HG02571 (cell line): ENCODE results near the gene SCML1.
"Not testable (repeated sequence)": the region's sequence is repeated elsewhere in the genome, so short reads cannot be mapped to it uniquely, and the experiment has no call there.

Source experiments
- ATAC-seq: cut with Tn5 transposase; IDR thresholded peaks from one replicate; pipeline ENCODE4 v1.9.1; 2021; ENCODE audit warnings: mild to moderate bottlenecking, moderate library complexity; ENCODE audit not compliant: unreplicated experiment

The SCML1 gene

GRCh38 chrX:17737986-17738713 is 857 bp downstream of the SCML1 start:
- no peak for ATAC-seq

DNA sequence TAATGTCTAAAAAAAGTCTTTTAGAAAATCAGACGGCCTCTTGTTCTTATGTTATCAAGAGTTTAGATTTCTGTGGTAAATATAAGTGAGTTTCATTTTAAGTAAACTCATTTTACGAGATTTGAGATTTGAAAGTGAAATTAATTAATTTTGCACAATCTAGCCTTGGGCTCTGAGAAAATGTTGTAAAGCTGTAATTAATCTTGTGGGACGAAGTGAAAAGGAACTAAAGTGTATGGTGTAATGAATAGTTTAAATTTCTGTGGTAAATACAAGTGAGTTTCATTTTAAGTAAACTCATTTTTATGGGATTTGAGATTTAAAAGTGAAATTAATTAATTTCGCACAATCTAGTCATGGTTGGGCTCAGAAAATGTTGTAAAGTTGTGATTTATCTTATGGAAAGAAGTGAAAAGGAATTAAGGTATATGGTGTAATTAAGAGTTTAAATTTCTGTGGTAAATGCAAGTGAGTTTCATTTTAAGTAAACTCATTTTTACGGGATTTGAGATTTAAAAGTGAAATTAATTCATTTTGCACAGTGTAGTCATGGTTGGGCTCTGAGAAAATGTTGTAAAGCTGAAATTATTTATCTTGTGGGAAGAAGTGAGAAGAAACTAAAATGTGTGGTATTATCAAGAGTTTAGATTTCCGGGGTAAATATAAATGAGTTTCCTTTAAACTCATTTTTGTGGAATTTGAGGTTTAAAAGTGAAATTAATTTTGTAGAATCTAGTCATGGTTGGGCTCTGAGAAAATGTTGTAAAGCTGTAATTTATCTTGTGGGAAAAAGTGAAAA is 1.6 kb downstream of the SCML1 start:
- ATAC-seq: no peak

GRCh38 chrX:17740137-17741122 is 3.1 kb downstream of the SCML1 start:
- no peak for ATAC-seq

DNA sequence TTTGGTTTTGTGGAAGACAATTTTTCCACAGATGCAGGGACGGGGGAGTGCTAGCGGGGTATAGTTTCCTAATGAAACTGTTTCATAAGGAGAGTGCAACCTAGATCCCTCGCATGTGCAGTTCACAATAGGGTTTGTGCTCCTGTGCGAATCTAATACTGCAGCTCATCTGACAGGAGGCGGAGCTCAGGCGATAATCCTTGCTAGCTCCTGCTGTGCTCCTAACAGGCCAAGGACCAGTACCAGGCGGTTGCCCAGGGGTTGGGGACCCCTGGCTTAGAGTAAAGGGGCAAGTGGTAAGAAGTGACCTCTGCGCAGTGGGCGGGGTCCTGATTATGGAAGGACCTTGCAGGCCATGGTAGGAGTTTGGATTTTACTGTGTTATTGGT is 3.8 kb downstream of the SCML1 start:
- no peak for ATAC-seq

DNA sequence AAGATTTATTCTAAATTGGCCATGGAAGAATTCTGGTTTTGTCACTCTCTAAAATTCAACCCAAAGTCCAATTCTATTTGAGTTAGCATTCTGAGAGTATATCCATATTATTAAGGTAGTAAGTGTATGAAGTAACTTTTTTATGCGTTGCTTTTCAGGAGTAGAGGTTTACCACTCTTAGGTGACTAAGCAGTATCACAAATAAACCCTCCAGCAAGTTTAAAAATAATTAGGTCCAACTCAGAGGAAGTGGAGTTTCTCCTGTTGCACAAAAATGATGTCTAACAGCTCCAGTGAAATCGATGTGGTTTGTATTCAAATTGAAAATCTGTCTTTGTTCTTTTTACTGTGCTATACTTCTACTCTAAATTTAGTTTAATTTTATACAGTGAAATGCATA is 6.6 kb downstream of the SCML1 start:
- ATAC-seq: no peak

- ATAC-seq: no peak
These were observed 7.7 kb downstream of the SCML1 start for GRCh38 chrX:17744896-17745523.

DNA sequence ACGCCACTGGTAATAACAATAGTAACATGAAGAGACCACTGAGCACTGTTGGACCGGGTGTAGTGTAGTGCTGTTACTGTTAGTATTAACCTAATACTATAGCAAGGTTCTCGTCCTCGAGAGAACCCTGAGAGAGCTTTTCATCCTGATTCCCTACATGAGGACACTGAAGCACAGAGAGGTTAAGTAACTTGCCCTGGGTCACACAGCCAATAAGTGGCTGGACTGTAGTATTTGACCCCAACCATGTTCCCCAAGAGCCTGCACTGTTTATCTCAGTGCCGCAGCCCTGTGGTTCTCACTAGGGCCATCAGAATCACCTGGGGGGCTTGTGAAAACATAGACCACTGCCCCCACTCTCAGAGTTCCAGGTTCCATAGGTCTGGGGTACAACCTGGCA is 10.4 kb downstream of the SCML1 start:
- no peak for ATAC-seq

DNA sequence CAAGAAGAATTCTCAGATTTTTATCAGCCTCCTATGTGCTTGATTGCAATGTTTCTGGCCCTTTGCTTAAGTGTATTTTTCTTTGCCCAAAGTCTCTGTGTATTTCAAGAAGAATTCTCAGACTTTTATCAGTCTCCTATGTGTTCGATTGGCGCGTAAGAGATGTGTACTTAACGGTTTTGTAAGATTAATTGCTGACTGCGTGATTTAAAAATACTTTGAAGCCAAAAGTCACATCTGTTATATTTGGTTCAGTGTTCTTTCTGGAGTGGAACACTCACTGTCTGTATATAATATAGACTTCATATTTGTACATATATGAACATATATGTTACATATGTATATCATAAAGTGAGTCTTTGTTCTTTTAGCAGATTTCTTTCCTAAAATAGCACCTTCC is 11.4 kb downstream of the SCML1 start:
- no peak for ATAC-seq

DNA sequence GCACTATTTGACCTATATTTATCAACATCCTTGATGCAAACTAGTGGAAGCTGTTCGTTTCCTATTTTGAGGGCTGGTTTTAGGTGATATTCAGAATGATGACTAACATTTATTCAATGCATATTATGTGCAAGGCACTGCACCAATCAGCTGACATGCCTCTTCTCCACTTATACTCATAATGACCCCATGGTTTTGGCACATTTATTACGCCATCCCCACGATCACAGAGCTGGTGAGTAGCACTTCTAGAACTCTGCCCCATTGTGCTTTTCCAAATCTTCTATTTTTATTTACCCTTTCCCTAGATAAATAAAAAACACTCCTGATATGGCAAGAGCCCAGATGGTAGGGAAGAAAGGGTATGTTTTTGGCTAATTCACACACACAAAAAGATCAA is 13.1 kb downstream of the SCML1 start:
- no peak for ATAC-seq

- ATAC-seq: peak; percentile 61
These were observed 21.1 kb downstream of the SCML1 start for GRCh38 chrX:17758382-17758781.

DNA sequence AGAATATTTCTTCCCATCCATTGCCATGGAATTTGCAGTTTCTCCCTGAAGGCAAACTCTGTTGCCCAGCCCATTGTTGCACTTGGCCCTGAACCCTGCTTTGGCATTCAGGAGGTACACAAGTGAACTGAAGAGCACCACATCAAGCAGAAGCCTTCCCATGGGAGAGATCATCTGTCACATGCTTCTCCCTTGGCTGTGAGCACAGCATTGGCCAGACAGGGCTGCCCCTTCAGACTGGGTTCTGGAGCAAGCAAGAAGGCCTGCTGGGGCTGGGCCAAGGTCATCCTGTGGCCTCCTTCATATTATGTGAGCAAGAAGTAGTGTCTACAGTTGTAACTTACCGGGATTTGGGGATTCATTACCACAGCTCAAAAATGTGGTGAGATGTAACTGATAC is 22.7 kb downstream of the SCML1 start:
- no peak for ATAC-seq

DNA sequence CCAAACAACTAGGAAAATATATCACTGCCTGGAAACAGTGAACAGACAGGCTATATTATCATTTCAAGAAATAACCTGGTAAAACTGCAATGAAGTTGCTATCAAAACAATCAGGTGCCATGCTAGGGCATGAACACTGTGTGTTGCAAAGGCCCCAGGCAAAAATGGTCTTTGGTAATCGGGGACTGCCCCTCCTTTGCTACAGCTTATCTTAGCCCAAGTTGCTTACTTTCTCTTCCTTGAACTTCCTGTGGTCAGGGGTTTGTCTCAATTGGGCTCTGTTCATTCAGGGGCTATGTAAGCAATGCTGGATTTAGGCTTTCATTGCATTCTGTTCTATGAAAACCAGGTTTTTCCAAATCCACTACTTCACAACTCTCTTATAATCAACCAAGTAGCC is 30.4 kb downstream of the SCML1 start:
- ATAC-seq: no peak

- no peak for ATAC-seq
These were observed 31.7 kb downstream of the SCML1 start for GRCh38 chrX:17768997-17769396.

DNA sequence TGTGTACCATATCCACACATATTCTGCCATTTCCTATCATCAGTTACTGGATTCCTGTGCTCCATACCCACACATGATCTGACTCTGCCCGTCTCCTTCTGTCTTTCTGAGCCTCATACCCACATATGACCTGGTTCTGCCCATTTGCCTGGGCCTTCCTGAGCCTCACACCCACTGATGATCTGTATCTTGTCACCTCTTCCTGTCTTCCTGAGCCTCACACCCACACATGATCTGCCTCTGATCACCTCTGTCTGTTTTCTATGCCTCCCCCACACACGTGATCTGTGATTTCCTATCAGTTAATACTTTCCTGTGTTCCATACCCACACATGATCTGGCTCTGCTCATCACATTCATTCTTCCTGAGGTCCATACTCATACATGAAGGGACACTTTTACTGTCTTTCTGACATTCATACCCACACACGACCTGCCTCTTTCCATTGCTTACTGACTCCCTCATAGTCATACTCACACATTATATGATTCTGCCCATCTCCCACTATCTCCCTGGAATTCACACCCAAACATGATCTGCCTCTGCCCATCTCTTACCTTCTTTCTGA is 32.5 kb downstream of the SCML1 start:
- no peak for ATAC-seq

DNA sequence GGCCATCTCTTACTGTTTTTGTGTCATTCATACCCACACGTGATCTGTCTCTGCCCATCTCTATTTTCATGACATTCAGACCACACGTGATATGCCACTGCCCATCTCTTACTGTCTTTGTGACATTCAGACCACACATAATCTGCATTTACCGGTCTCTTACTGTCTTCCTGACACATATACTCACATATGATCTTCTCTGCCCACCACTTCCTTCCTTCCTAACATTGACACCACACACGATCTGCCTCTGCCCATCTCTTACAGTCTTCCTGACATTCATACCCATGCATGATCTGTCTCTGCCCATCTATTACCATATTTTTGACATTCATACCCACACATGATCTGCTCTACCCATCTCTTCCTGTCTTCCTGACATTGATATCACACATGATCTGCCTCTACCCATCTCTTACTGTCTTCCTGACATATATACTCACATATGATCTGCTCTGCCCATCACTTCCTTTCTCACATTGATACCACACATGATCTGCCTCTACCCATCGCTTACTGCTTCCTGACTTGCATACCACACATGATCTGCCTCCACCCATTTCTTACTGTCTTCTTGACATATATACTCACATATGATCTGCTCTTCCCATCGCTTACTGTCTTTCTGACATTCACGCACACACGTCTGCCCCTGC is 36.1 kb downstream of the SCML1 start:
- no peak for ATAC-seq

GRCh38 chrX:17774053-17774452 is 36.8 kb downstream of the SCML1 start:
- ATAC-seq: no peak

GRCh38 chrX:17778997-17779396 is 41.7 kb downstream of the SCML1 start:
- ATAC-seq: no peak

DNA sequence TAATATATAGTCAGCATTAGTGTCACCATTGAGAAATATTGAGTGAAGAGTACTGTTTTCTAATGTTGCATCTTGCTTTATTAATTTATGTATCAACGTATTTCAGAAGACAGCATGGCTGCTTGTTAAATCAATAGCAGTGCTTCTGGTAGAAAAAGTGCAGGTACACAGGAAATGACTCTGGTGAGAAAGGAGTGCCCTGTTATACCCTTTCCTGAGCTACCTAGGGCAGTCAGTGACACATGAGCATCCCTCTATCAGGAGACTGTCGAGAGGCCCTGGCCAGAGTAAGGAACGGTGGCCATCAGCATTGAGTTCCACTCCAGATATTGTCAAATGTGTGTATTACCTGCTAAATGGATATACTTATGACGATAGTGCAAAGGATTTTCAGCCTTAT is 42.1 kb downstream of the SCML1 start:
- no peak for ATAC-seq

GRCh38 chrX:17786554-17787347 is 49.5 kb downstream of the SCML1 start:
- not testable (repeated sequence) for ATAC-seq
